NCI-H128 (cell line): ENCODE measurements around the gene EPHA8.

Experiments used
- DNase-seq: peaks from one replicate; lab custom pipeline; 2025; ENCODE audit not compliant: unreplicated experiment; lab: John Stamatoyannopoulos, UW

EPHA8 gene

GRCh38 chr1:22563671-22564602, 648 bp downstream of the EPHA8 start:
- DNase-seq = no peak

GRCh38 chr1:22566161-22566560, 2.9 kb downstream of the EPHA8 start:
- no peak for DNase-seq

GRCh38 chr1:22567197-22567596, 3.9 kb downstream of the EPHA8 start:
- no peak for DNase-seq

- DNase-seq = no peak
Measured at GRCh38 chr1:22567994-22568393, 4.7 kb downstream of the EPHA8 start.

- no peak for DNase-seq
Measured at GRCh38 chr1:22569269-22569668, 6.0 kb downstream of the EPHA8 start.

- DNase-seq = no peak
Measured at GRCh38 chr1:22570140-22570909, 7.0 kb downstream of the EPHA8 start.

GRCh38 chr1:22572818-22573217, 9.5 kb downstream of the EPHA8 start:
- DNase-seq = no peak

- DNase-seq = no peak
Measured at GRCh38 chr1:22573237-22573636, 9.9 kb downstream of the EPHA8 start.

- DNase-seq = no peak
Measured at GRCh38 chr1:22575532-22576149, 12.4 kb downstream of the EPHA8 start.

- DNase-seq = no peak
Measured at GRCh38 chr1:22576150-22576544, 12.9 kb downstream of the EPHA8 start.

- no peak for DNase-seq
Measured at GRCh38 chr1:22576617-22577016, 13.3 kb downstream of the EPHA8 start.

- no peak for DNase-seq
Measured at GRCh38 chr1:22578732-22579361, 15.6 kb downstream of the EPHA8 start.

- no peak for DNase-seq
Measured at GRCh38 chr1:22579541-22580155, 16.4 kb downstream of the EPHA8 start.

GRCh38 chr1:22582661-22583635, 19.7 kb downstream of the EPHA8 start:
- no peak for DNase-seq

- DNase-seq = no peak
Measured at GRCh38 chr1:22584001-22584562, 20.8 kb downstream of the EPHA8 start.

GRCh38 chr1:22584970-22585369, 21.7 kb downstream of the EPHA8 start:
- DNase-seq = no peak

- DNase-seq = no peak
Measured at GRCh38 chr1:22585471-22585870, 22.2 kb downstream of the EPHA8 start.

GRCh38 chr1:22586356-22587130, 23.3 kb downstream of the EPHA8 start:
- no peak for DNase-seq

GRCh38 chr1:22587247-22587646, 24.0 kb downstream of the EPHA8 start:
- DNase-seq = no peak
